B cell (primary cell): Measurements from ENCODE around the gene CMC1. TPM values are rescaled to one million over a fixed set of nuclear protein-coding genes. Genes with fewer than 3 reads are reported as not detected.

Experiments used
- ATAC-seq: fragments of 200-7000 bp; cut with Tn5 transposase; one replicate; pipeline ENCODE4 v1.10.0; 2021; ENCODE audit warnings: low read depth, mild to moderate bottlenecking, moderate number of reproducible peaks, moderate library complexity
- CTCF ChIA-PET: fragments of 350-600 bp; sonication (Branson Sonifier 250); formaldehyde crosslinking; loops from one replicate; lab custom pipeline; 2021; ENCODE audit warnings: antibody characterized with exemption, inconsistent platforms; lab: Charles Lee
- POLR2A ChIA-PET: fragments of 350-600 bp; sonication (Branson Sonifier 250); formaldehyde crosslinking; loops from one replicate; lab custom pipeline; 2021; ENCODE audit warnings: antibody characterized with exemption; lab: Charles Lee
- DNase-seq: peaks from one replicate; pipeline ENCODE4 v3.0.0; 2013
- H2AFZ ChIP-seq: 2 replicates; pipeline ENCODE4 v1.6.1; 2012; ENCODE audit warnings: mild to moderate bottlenecking, low read depth, low read length; ENCODE audit not compliant: insufficient read depth, poor library complexity, severe bottlenecking
- H3K27ac ChIP-seq, 2 donors: 1 replicate in 1 of 2; 2 replicates in 1 of 2; pipeline ENCODE4 v1.5.1; 2012 to 2013; ENCODE audit warnings: low read length in 2 of 2, mild to moderate bottlenecking in 2 of 2, moderate library complexity in 1 of 2
- H3K27me3 ChIP-seq, 4 experiments: fragments of 200-600 bp in 1 of 4; sonication (generic) in 1 of 4; replicated peaks in 1 of 4; 1 replicate in 2 of 4; 2 replicates in 2 of 4; pipeline versions ENCODE4 v1.6.1 to v1.7.0; 2013 to 2016; ENCODE audit warnings: low read length in 3 of 4, mild to moderate bottlenecking in 2 of 4, mixed read lengths in 1 of 4, moderate library complexity in 1 of 4; ENCODE audit not compliant: insufficient read depth in 4 of 4, control insufficient read depth in 3 of 4; ENCODE audit errors: control extremely low read depth in 1 of 4
- H3K36me3 ChIP-seq, 2 experiments: replicated peaks in 1 of 2; 1 replicate in 1 of 2; 2 replicates in 1 of 2; pipeline versions ENCODE4 v1.6.1 to v1.7.1; 2013; ENCODE audit warnings: low read length in 1 of 2; ENCODE audit not compliant: insufficient read depth in 2 of 2, control insufficient read depth in 1 of 2; ENCODE audit errors: control extremely low read depth in 1 of 2, extremely low read depth in 1 of 2
- H3K4me1 ChIP-seq, 2 donors: fragments of 200-600 bp in 1 of 2; sonication (generic) in 1 of 2; 1 replicate in 1 of 2; 2 replicates in 1 of 2; pipeline versions ENCODE4 v1.5.1 to v1.6.1; 2013 to 2017; ENCODE audit warnings: low read length in 2 of 2; ENCODE audit not compliant: control insufficient read depth in 2 of 2, insufficient read depth in 2 of 2
- H3K4me2 ChIP-seq: replicated peaks from 2 replicates; pipeline ENCODE3; 2012; ENCODE audit warnings: mild to moderate bottlenecking, low read depth, low read length; ENCODE audit not compliant: poor library complexity, severe bottlenecking
- H3K4me3 ChIP-seq, 5 experiments: fragments of 200-600 bp in 1 of 5; sonication (generic) in 1 of 5; 1 replicate in 3 of 5; 2 replicates in 2 of 5; pipeline versions ENCODE4 v1.5.1 to v1.7.0; 2011 to 2016; ENCODE audit warnings: low read length in 4 of 5, mild to moderate bottlenecking in 4 of 5, low read depth in 2 of 5, control low read depth in 1 of 5, moderate library complexity in 1 of 5; ENCODE audit not compliant: insufficient read depth in 1 of 5; ENCODE audit errors: control extremely low read depth in 1 of 5, extremely low read depth in 1 of 5
- H3K79me2 ChIP-seq: fragments of 200-600 bp; sonication (generic); one replicate; pipeline ENCODE4 v1.6.0; 2016; ENCODE audit warnings: low read length; ENCODE audit not compliant: control insufficient read depth, insufficient read depth
- H3K9ac ChIP-seq: fragments of 200-600 bp; sonication (generic); 2 replicates; pipeline ENCODE4 v1.6.1; 2017; ENCODE audit warnings: mild to moderate bottlenecking, low read length, moderate library complexity
- H3K9me3 ChIP-seq, 3 donors: one replicate each; pipeline versions ENCODE4 v1.6.1 to v1.7.1; 2013; ENCODE audit warnings: low read length in 2 of 3; ENCODE audit not compliant: control insufficient read depth in 2 of 3, insufficient read depth in 1 of 3; ENCODE audit errors: control extremely low read depth in 1 of 3
- H4K20me1 ChIP-seq: 2 replicates; pipeline ENCODE4 v1.6.0; 2012; ENCODE audit warnings: mild to moderate bottlenecking, low read length; ENCODE audit not compliant: insufficient read depth, control insufficient read depth, poor library complexity, severe bottlenecking
- H3K27ac Mint-ChIP-seq: one replicate; pipeline ENCODE4 v1.8.0; 2021; ENCODE audit warnings: mixed read lengths
- H3K27me3 Mint-ChIP-seq: one replicate; pipeline ENCODE4 v1.8.0; 2021; ENCODE audit warnings: mixed read lengths
- H3K4me1 Mint-ChIP-seq: one replicate; pipeline ENCODE4 v1.8.0; 2021; ENCODE audit warnings: mixed read lengths
- H3K4me3 Mint-ChIP-seq: one replicate; pipeline ENCODE4 v1.8.0; 2021; ENCODE audit warnings: mixed read lengths
- H3K9me3 Mint-ChIP-seq: one replicate; pipeline ENCODE4 v1.8.0; 2022; ENCODE audit warnings: mixed read lengths; ENCODE audit not compliant: insufficient read depth
- CTCF ChIP-seq: fragments of 200-600 bp; IDR thresholded peaks from one replicate; pipeline ENCODE4 v1.8.0; 2022; ENCODE audit warnings: antibody characterized with exemption, mild to moderate bottlenecking
- EZH2 ChIP-seq: IDR thresholded peaks from 2 replicates; pipeline ENCODE4 v1.6.1; 2012; ENCODE audit warnings: borderline replicate concordance, low read depth, mild to moderate bottlenecking, moderate library complexity, low read length; ENCODE audit not compliant: insufficient read depth, poor library complexity, severe bottlenecking
- WGBS: methylation state at CpG from one replicate; pipeline ENCODE4 v1.1.5; 2013; ENCODE audit warnings: missing lambda C conversion rate; ENCODE audit not compliant: insufficient coverage; 5-methylcytosine and 5-hydroxymethylcytosine counted together
- intact Hi-C: fragments of 100-400 bp; cut with micrococcal nuclease; formaldehyde crosslinking; loops from one replicate; pipeline ENCODE4 v1.10.0; 2022
- polyA plus RNA-seq: library from polyadenylated mRNA; depleted of rRNA; stranded (reverse); fragments of >200 nt; gene quantifications from 2 replicates; pipeline ENCODE4 v1.2.3, GENCODE V29; 2012
- total RNA-seq, 2 donors: library from RNA; stranded (reverse); fragments of 120-200 nt in 1 of 2; gene quantifications; 1 replicate in 1 of 2; 2 replicates in 1 of 2; pipeline versions ENCODE4 v1.2.3 to v1.2.4, GENCODE V29; 2013 to 2022

CMC1 gene
- total and polyA plus RNA-seq, 2 donors (not counting 1 experiment from before 2014, with no cell fraction given), result 6.7 to 14.5 TPM

GRCh38 chr3:28278918-28279317 is 37.5 kb downstream of the CMC1 start:
- H4K20me1 ChIP-seq, result no peaks in the 10 kb centered on the region
- H3K4me3 ChIP-seq, result no peak overlapping the region
- no peaks in the 10 kb centered on the region for H3K27me3 Mint-ChIP-seq
- peaks cover 0 to 3% (median 3%) of the 10 kb centered on the region in 3 donors for H3K9me3 ChIP-seq
- H3K9me3 Mint-ChIP-seq, result peaks cover 5% of the 10 kb centered on the region
- H2AFZ ChIP-seq, result no peak overlapping the region
- ChIA-PET CTCF (interaction anchor here (0.6 kb wide), 2 partner anchors 10 to 85 kb away, joined by 3 to 5 read pairs; no protein-coding TSS in a partner anchor), POLR2A (no interaction called here)
- intact Hi-C loops, result no loop called here
- no peak overlapping the region for H3K27ac Mint-ChIP-seq
- DNase-seq (no peak), ATAC-seq (no peak)
- no peak overlapping the region for H3K9ac ChIP-seq
- H3K4me3 Mint-ChIP-seq, result no peak overlapping the region
- H3K4me1 Mint-ChIP-seq, result peaks cover 2% of the 10 kb centered on the region
- no peak for TF ChIP-seq CTCF
- no peak for TF ChIP-seq EZH2
- H3K4me2 ChIP-seq, result no peak overlapping the region
- H3K36me3 ChIP-seq, result peaks cover 5 to 6% of the 10 kb centered on the region in 2 experiments
- peaks cover 7% of the 10 kb centered on the region for H3K79me2 ChIP-seq
- no peaks in the 10 kb centered on the region for H3K27me3 ChIP-seq
- H3K4me1 ChIP-seq, result no peaks in the 10 kb centered on the region
- H3K27ac ChIP-seq, result no peak overlapping the region
- whole genome bisulfite sequencing, result no CpG with 5 or more reads among the region's 2 CpGs

- intact Hi-C loops, result no loop called here
- Histone ChIP-seq H3K36me3 (peaks cover 5 to 6% of the 10 kb centered on the region in 2 experiments), H3K9me3 (no peaks in the 10 kb centered on the region), H3K27ac (no peak overlapping the region), H3K4me3 (no peak overlapping the region), H3K79me2 (peaks cover 7% of the 10 kb centered on the region), H2AFZ (no peak overlapping the region), H3K9ac (no peak overlapping the region), H3K27me3 (no peaks in the 10 kb centered on the region), H4K20me1 (no peaks in the 10 kb centered on the region), H3K4me1 (no peaks in the 10 kb centered on the region), H3K4me2 (no peak overlapping the region)
- peaks cover 2% of the 10 kb centered on the region for H3K4me1 Mint-ChIP-seq
- no peak for TF ChIP-seq CTCF
- TF ChIP-seq EZH2, result no peak
- WGBS, result no CpG with 5 or more reads among the region's 4 CpGs
- CTCF ChIA-PET, result no interaction called here
- H3K27me3 Mint-ChIP-seq, result no peaks in the 10 kb centered on the region
- H3K9me3 Mint-ChIP-seq, result peaks cover under 1% of the 10 kb centered on the region
- POLR2A ChIA-PET, result no interaction called here
- no peak overlapping the region for H3K4me3 Mint-ChIP-seq
- DNase-seq, result no peak
- no peak overlapping the region for H3K27ac Mint-ChIP-seq
- no peak for ATAC-seq
Measured at GRCh38 chr3:28279770-28280169, 38.4 kb downstream of the CMC1 start.
